GM18502 (cell line): Measurements from ENCODE around the gene NUDT8.
"Not testable (repeated sequence)": the region's sequence is repeated elsewhere in the genome, so short reads cannot be mapped to it uniquely, and the experiment has no call there.

Experiments used
- ATAC-seq: cut with Tn5 transposase; IDR thresholded peaks from one replicate; pipeline ENCODE4 v1.9.1; 2021; ENCODE audit warnings: mild to moderate bottlenecking; ENCODE audit not compliant: unreplicated experiment, poor library complexity

The NUDT8 gene

DNA sequence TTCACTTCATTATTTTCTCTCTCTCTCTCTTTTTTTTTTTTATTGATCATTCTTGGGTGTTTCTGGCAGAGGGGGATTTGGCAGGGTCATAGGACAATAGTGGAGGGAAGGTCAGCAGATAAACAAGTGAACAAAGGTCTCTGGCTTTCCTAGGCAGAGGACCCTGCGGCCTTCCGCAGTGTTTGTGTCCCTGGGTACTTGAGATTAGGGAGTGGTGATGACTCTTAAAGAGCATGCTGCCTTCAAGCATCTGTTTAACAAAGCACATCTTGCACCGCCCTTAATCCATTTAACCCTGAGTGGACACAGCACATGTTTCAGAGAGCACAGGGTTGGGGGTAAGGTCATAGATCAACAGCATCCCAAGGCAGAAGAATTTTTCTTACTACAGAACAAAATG lies 32.3 kb downstream of the NUDT8 start:
- not testable (repeated sequence) for ATAC-seq

DNA sequence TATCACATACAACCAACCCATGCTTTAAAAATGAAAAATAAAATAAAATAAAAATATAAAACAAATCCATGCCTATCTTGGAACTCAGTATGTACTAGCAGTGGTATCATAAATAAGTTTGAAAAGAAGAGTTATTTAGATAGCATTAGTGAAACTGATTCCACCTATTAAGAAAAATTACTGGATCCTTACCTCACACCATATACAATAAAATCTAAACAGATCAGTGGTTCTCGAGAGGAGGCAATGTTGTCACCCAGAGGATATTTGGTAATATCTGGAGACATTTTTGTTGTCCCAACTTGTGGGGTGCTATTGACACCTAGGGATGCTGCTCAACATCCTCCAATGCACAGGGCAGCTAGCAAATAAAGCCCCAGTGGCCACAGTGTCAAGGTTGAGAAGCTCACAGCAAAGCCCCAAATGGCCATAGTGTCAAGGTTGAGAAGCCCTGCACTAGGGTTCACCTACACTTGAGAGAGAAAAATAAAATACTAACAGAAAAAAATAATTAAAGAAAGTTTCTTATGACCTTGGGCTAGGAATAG lies 32.9 kb downstream of the NUDT8 start:
- no peak for ATAC-seq

DNA sequence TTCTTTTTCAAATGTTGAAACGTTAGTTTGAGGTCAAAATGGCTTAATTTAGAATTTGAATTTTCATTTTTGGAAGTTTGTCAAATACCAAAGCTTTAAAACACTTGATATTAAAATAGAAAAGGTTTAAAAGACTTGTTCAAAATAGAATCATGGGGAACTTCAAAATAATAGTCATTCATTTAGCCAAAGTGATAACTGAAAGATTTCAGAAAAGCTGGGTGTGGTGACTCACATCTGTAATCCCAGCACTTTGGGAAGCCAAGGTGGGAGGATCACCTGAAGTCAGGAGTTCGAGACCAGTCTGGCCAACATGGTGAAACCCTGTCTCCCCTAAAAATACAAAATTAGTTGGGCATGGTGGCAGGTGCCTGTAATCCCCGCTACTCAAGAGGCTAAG lies 35.3 kb downstream of the NUDT8 start:
- no peak for ATAC-seq

DNA sequence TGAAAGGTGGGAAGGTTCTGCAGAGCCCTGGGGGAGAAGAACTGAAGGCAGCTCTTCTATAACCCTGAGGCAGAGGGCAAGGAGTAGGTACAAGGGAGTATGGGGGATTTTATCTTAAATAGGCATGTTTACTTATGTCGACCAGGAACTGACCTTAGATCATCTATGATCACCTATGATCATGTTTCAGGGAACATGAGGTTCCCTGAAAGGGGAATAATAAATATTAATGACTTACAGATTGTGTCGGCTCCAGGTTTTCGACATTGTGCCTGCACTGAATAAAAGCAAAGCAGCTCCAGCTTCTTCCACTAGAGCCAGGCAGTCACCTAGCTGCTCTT lies 36.2 kb downstream of the NUDT8 start:
- ATAC-seq = no peak

DNA sequence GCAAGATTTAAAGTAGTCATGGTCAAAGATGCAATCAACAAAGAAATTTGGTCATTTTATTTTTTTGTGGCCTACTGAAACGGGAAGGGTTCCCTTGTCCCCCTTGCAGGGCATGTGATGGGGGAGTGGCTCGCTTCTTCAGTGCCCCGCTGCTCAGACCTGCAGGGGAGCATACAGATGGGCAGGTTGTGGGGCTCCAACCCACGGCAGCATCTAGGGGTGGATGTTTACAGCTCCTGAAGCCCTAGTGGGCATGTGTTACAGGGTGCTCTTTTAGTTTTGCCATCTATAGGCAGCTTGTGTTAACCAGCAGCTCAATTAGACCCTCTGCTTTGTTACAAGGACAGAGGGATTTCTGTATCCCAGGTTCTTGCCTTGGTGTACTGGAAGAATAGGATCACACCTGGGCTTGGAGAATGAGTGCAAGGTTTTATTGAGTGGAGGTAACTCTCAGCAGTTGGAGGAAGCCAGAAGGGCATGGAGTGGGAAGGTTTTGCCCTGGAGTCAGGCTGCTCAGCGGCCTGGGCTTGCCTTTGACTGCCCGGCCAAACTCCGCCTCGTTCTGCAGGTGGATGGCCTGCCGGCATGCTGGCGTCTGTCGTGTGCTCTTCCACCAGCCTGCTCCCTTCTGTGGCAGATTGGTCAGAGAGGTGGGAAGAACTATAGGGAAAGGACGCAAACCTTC lies 36.7 kb downstream of the NUDT8 start:
- no peak for ATAC-seq

DNA sequence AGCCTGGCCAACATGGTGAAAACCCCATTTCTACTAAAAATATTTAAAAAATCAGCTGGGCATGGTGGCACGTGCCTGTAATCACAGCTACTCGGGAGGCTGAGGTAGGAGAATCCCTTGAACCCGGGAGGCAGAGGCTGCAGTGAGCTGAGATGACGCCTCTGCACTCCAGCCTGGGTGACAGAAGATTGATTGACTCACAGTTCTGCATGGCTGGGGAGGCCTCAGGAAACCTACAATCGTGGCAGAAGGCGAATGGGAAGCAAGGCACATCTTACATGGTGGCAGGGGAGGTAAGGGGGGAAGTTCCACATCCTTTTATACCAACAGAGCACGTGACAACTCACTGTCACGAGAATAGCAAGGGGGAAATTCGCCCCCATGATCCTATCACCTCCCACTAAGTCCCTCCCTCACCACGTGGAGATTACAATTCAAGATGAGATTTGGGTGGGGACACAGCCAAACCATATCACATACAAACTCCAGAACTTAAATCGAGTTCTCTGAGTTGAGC lies 40.8 kb downstream of the NUDT8 start:
- not testable (repeated sequence) for ATAC-seq

DNA sequence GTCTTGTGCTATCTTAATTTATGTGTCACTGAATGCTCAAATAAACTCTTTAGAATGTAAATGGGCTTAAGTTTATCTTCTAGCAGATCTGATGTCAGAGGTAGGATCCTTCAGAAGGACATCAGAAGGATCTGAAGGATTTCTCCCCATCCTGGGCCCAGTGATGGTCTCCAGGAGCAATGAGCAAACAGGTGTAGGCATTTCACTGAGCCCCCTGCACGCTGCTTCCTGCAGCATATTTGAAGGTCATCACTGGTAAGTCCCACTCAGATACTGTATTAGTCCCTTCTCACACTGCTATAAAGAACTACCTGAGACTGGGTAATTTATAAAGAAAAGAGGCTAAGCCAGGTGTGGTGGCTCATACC lies 41.6 kb downstream of the NUDT8 start:
- ATAC-seq = peak; percentile 26

DNA sequence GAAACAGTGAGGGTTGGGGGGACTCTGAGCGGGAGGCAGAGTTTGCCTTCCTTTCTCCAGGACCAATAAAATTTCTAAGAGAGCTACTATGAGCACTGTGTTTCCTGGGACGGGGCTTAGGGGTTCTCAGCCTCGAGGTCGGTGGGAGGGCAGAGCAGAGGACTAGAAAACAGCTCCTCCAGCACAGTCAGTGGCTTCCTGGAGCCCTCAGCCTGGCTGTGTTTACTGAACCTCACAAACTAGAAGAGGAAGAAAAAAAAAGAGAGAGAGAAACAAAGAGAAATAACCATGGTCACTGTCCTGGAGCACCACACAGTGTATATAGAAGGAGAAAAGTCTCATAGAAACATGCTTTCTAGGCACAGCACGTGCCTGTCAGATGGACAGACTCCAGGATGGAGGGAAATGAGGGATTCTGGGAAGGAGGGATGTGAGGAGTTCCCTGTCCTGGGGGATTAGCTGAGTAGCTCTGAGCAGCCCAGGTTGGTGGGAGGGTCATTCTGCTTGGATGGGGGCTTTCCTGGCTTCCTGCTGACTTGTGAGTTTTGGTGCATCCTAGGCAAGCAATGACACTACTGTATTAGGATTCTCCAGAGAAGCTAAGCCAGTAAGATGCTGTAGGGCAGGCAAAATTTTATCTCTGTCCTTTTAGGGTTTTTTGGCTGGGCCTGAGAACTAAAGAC lies 43.0 kb downstream of the NUDT8 start:
- ATAC-seq = no peak

DNA sequence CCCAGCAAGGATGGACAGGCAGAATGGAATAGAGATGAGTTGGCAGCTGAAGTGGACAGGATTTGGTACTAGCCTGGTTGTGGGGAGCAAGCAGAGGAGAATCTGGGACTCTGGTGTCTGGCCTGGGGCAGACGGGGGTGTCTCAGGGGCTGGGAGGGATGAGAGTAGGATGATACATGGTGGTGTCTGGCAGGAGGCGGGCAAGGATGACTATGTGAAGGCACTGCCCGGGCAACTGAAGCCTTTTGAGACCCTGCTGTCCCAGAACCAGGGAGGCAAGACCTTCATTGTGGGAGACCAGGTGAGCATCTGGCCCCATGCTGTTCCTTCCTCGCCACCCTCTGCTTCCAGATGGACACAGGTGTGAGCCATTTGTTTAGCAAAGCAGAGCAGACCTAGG lies 43.8 kb downstream of the NUDT8 start:
- no peak for ATAC-seq

DNA sequence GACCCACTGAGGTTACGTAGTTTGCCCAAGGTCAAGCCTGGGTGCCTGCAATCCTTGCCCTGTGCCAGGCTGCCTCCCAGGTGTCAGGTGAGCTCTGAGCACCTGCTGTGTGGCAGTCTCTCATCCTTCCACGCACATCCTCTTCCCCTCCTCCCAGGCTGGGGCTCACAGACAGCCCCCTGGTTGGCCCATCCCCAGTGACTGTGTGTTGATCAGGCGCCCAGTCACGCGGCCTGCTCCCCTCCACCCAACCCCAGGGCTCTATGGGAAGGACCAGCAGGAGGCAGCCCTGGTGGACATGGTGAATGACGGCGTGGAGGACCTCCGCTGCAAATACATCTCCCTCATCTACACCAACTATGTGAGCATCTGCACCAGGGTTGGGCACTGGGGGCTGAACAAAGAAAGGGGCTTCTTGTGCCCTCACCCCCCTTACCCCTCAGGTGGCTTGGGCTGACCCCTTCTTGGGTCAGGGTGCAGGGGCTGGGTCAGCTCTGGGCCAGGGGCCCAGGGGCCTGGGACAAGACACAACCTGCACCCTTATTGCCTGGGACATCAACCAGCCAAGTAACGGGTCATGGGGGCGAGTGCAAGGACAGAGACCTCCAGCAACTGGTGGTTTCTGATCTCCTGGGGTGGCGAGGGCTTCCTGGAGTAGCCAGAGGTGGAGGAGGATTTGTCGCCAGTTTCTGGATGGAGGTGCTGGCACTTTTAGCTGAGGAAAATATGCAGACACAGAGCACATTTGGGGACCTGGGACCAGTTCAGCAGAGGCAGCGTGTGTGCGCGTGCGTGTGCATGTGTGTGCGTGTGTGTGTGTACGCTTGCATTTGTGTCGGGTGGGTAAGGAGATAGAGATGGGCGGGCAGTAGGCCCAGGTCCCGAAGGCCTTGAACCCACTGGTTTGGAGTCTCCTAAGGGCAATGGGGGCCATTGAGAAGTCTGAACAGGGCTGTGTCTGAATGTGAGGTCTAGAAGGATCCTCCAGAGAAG lies 44.6 kb downstream of the NUDT8 start:
- no peak for ATAC-seq

DNA sequence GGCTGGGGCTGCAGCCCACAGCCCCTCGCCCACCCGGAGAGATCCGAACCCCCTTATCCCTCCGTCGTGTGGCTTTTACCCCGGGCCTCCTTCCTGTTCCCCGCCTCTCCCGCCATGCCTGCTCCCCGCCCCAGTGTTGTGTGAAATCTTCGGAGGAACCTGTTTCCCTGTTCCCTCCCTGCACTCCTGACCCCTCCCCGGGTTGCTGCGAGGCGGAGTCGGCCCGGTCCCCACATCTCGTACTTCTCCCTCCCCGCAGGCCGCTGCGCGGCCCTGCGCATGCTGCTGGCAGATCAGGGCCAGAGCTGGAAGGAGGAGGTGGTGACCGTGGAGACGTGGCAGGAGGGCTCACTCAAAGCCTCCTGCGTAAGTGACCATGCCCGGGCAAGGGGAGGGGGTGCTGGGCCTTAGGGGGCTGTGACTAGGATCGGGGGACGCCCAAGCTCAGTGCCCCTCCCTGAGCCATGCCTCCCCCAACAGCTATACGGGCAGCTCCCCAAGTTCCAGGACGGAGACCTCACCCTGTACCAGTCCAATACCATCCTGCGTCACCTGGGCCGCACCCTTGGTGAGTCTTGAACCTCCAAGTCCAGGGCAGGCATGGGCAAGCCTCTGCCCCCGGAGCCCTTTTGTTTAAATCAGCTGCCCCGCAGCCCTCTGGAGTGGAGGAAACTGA lies 45.4 kb downstream of the NUDT8 start:
- no peak for ATAC-seq

DNA sequence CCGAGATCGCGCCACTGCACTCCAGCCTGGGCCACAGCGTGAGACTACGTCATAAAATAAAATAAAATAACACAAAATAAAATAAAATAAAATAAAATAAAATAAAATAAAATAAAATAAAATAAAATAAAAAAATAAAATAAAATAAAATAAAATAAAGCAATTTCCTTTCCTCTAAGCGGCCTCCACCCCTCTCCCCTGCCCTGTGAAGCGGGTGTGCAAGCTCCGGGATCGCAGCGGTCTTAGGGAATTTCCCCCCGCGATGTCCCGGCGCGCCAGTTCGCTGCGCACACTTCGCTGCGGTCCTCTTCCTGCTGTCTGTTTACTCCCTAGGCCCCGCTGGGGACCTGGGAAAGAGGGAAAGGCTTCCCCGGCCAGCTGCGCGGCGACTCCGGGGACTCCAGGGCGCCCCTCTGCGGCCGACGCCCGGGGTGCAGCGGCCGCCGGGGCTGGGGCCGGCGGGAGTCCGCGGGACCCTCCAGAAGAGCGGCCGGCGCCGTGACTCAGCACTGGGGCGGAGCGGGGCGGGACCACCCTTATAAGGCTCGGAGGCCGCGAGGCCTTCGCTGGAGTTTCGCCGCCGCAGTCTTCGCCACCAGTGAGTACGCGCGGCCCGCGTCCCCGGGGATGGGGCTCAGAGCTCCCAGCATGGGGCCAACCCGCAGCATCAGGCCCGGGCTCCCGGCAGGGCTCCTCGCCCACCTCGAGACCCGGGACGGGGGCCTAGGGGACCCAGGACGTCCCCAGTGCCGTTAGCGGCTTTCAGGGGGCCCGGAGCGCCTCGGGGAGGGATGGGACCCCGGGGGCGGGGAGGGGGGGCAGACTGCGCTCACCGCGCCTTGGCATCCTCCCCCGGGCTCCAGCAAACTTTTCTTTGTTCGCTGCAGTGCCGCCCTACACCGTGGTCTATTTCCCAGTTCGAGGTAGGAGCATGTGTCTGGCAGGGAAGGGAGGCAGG lies 46.2 kb downstream of the NUDT8 start, which contains the start of gene GSTP1:
Gene GSTP1, plus strand, starts transcription at position 566 of the 958 bp plus-strand sequence. Its CDS starts 32 bp downstream, at position 598.
- peak; percentile 60 for ATAC-seq

DNA sequence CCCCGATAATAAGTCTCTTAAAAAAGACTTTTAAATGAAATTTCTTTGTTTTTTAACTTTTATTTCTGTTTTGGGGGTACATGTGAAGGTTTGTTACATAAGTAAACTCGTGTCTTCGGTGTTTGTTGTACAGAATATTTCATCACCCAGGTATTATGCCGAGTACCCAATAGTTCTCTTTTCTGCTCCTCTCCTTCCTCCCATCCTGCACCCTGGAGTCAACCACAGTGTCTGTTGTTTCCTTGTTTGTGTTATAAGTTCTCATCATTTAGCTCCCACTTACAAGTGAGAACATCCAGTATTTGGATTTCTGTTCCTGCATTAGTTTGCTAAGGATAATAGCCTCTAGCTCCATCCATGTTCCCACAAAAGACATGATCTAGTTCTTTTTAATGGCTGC lies 47.7 kb downstream of the NUDT8 start:
- no peak for ATAC-seq

DNA sequence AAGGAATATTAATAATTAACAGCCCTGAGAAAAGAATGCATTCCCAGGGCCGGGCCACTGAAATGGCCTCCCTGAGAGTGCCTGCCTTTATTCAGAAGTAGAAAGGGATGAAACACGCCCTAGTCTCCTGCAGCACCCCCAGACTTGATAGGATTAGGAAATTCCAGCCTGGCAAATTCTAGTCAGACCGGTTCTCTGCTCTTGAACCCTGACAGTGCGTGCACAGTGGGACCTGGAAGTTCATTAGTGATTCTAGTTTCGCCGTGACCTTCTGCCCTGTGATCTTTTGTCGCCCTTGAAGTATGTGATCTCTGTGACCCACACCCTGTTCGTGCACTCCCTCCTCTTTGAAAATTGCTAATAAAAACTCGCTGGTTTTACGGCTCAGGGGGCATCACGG lies 48.3 kb downstream of the NUDT8 start:
- ATAC-seq = no peak

DNA sequence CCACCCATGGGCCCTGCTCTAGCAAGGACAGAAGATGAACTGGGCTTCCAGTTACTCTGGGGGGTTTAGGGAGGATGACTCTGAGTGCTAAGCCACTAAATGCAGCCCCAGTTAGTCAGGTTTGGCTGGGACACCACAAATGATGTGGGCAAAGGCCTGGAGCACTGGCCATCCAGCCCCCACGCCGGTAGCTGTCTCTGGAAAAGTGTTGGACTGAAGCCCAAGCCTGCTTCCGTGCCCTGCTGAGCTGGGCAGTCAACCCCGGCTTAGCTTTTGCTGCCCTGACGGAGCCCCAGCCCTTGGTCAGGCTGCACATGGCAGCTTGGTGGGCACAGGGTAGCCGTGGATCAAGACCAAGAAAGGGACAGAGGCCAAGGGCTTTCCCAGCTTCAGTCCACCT lies 51.8 kb downstream of the NUDT8 start:
- no peak for ATAC-seq
